Fibroblast of villous mesenchyme (primary cell): ENCODE measurements around the gene GCDH. TPM values are rescaled to one million over a fixed set of nuclear protein-coding genes. Genes with fewer than 3 reads are reported as not detected.

Experiments
- DNase-seq: peaks from one replicate; pipeline ENCODE4 v3.0.0-alpha.2; 2010; ENCODE audit warnings: low read depth
- H3K4me3 ChIP-seq: 2 replicates; pipeline ENCODE4 v1.5.1; 2011; ENCODE audit warnings: low read depth, mild to moderate bottlenecking, low read length
- total RNA-seq: library from RNA; depleted of rRNA; stranded (reverse); fragments of >200 nt; gene quantifications from 2 replicates; pipeline ENCODE4 v1.2.3, GENCODE V29; 2012
- TF ChIP-seq, protein P1 (sequence below): IDR thresholded peaks from 2 replicates; pipeline ENCODE4 v1.5.1; 2012; ENCODE audit warnings: low read depth, mild to moderate bottlenecking, low read length; ENCODE audit not compliant: insufficient read depth

Gene GCDH
- total RNA-seq, 1 donor: 17.3 TPM

DNA sequence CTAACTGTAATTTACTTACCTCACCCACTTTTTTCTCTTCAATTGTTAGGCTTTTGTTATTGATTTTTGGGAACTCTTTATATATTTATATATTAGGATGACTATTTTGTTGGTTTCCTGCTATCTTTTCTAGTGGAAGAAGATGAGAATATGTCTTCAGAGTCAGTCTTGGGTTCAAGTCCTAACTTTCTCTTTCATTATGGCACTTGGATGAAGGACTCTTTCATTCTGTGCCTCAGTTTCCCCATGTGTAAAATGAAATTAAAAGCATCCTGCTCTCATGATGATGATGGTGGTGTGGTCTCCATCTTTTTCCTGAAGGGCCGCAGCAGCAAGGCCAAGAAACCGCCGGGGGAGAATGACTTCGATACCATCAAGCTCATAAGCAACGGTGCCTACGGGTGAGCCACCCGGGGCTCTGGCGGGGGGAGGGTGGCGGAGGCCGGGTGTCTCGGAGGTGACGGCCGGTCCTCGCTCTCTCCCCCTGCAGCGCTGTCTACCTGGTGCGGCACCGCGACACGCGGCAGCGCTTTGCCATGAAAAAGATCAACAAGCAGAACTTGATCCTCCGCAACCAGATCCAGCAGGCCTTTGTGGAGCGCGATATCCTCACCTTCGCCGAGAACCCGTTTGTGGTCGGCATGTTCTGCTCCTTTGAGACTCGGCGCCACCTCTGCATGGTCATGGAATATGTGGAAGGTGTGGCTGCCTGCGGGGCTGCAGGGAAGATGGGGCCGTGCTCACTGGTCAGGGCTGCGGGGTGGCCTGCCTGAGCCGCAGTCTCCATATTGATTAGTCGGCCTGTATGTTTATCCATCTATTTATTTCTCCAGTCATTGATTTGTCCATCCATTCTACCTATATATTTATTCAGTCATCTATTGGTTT, 32.7 kb upstream of the GCDH start:
- DNase-seq: no peak
- no peak overlapping the region for H3K4me3 ChIP-seq
- TF ChIP-seq, protein P1, sequence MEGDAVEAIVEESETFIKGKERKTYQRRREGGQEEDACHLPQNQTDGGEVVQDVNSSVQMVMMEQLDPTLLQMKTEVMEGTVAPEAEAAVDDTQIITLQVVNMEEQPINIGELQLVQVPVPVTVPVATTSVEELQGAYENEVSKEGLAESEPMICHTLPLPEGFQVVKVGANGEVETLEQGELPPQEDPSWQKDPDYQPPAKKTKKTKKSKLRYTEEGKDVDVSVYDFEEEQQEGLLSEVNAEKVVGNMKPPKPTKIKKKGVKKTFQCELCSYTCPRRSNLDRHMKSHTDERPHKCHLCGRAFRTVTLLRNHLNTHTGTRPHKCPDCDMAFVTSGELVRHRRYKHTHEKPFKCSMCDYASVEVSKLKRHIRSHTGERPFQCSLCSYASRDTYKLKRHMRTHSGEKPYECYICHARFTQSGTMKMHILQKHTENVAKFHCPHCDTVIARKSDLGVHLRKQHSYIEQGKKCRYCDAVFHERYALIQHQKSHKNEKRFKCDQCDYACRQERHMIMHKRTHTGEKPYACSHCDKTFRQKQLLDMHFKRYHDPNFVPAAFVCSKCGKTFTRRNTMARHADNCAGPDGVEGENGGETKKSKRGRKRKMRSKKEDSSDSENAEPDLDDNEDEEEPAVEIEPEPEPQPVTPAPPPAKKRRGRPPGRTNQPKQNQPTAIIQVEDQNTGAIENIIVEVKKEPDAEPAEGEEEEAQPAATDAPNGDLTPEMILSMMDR: no peak

DNA sequence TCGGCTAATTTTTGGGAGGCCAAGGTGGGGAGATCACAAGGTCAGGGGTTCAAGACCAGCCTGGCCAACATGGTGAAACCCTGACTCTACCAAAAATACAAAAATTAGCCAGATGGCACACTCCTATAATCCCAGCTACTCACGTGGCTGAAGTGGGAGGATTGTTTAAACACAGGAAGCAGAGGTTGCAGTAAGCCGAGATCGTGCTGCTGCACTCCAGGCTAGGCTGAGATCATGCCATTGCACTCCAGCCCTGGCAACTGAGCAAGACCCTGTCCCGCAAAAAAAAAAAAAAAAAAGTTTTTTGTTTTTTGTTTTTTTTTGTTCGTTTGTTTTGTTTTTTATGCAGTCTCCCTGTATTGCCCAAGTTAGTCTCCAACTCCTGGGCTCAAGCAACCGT, 31.4 kb upstream of the GCDH start:
- no peak for DNase-seq
- TF ChIP-seq, protein P1: no peak
- H3K4me3 ChIP-seq: no peak overlapping the region

DNA sequence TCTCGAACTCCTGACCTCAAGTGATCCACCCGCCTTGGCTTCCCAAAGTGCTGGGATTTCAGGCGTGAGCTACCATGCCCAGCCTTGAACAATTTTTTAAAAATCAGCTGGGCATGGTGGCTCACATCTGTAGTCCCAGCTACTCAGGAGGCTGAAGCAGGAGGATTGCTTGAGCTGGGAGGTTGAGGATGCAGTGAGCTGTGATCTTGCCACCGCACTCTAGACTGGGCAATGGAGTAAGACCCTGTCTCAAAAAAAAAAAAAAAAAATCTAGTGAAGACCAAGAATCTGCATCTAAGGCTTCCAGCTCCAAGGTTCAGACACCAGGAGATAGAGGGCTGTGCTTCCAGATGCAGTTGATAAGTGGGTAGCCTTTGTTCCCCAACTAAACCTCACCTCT, 26.8 kb upstream of the GCDH start:
- TF ChIP-seq, protein P1: no peak
- no peak for DNase-seq

DNA sequence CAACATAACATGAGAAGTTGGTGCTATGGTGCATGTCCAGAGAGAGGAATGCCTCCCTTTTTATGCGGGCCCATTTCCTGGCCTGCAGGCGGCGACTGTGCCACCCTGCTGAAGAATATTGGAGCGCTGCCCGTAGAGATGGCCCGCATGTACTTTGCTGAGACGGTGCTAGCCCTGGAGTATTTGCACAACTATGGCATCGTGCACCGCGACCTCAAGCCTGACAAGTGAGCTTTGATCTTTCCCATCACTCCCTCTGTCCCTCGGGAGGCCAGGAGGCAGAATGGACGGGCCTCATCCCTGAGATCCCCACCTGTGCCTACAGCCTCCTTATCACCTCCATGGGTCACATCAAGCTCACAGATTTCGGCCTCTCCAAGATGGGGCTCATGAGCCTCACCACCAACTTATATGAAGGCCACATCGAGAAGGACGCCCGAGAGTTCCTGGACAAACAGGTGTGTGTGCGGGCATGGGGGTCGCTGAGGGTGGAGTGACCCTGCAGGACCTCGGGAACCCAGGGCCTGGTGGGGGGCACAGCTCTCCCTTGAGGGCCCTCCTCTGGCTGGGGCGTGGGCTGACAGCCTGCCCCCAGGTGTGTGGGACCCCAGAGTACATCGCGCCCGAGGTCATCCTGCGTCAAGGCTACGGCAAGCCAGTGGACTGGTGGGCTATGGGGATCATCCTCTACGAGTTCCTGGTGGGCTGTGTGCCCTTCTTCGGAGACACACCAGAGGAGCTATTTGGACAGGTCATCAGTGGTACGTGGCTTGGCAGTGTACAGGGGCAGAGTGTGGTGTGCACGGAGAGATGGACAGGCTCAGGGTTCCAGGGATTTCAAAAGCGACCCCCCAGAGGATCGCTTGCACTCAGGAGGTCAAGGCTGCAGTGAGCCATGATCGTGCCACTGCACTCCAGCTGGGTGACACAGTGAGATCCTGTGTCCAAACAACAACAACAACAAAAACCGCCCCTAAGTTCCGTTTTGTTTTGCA, 25.9 kb upstream of the GCDH start:
- H3K4me3 ChIP-seq: no peak overlapping the region
- DNase-seq: no peak
- TF ChIP-seq, protein P1: no peak

More for the DNA sequence above, 26.8 kb upstream of the GCDH start:
- no peak overlapping the region for H3K4me3 ChIP-seq

DNA sequence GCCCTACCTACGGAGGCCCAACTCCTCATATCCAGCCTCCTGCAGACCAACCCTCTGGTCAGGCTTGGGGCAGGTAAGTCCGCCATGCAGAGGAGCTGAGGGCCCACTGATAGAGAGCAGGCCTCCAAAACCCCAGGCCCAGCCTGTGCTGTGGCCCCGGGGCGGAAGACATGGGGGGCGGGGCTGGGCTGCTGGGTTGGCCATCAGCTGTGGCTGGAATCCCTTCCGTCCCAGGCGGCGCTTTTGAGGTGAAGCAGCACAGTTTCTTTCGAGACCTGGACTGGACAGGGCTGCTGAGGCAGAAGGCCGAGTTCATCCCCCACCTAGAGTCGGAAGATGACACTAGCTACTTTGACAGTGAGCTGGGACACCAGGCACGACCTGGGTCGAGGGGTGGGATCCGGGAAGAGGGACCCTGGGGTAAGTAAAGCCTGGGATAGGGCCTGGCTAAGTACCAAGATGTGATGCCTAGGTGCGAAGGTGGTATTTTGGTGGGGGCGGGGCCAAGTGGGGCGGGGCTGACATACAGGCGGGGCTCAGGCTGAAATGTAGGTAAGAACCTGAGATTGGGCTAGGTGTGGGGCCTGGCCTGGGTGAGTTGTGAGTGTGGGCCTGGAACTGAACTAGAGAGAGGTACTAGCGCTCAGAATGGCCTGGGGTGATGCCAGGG, 25.1 kb upstream of the GCDH start:
- DNase-seq: no peak
- H3K4me3 ChIP-seq: no peak overlapping the region
- TF ChIP-seq, protein P1: no peak

DNA sequence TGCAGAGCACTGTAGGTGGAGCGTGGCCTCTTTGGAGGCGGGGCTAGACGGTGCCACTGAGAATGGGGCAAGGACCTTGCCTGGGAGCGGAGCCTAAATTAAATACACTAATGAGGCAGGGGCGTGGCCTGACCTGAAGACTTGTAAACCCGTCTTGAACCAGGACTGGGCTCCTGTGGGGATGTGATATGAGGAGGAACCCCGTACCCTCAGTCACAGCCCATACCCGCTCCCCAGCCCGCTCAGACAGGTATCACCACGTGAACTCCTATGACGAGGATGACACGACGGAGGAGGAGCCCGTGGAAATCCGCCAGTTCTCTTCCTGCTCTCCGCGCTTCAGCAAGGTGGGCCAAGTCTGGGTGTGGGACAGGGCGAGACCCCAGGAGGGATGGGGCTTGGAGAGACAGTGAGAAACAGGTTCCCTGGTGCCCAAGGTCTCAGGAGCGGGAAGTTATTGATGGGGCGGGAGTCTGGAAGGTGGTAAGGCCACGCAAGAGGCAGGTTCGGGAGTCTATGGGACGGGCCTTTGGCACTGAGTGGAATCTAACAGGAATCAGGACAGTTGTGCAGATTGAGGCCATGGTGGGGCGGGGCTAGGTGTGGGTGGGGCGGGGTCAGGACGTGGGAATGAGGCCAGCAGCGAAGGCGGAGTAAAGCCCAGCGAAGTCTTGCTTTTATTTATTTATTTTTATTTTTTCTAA, 24.4 kb upstream of the GCDH start:
- TF ChIP-seq, protein P1: no peak
- H3K4me3 ChIP-seq: no peak overlapping the region
- no peak for DNase-seq
